Ovary (tissue), 9 donors: ENCODE data around the gene ADAMTS3. TPM values are rescaled to one million over a fixed set of nuclear protein-coding genes. Genes with fewer than 3 reads are reported as not detected.

Experiments
- DNase-seq, 5 donors: peaks; one replicate each; pipeline ENCODE4 v3.0.0-alpha.2; 2019 to 2020
- H3K27ac ChIP-seq, 2 donors: fragments of 200-600 bp; one replicate each; pipeline versions ENCODE4 v1.5.1 to v1.8.0; 2019 to 2022
- H3K27me3 ChIP-seq: fragments of 200-600 bp; one replicate; pipeline ENCODE4 v1.8.0; 2022
- H3K36me3 ChIP-seq: fragments of 200-600 bp; sonication (generic); one replicate; pipeline ENCODE4 v1.5.1; 2019
- H3K4me1 ChIP-seq: one replicate; pipeline ENCODE4 v1.8.1; 2013; ENCODE audit warnings: mild to moderate bottlenecking, moderate library complexity; ENCODE audit not compliant: insufficient read depth
- H3K4me3 ChIP-seq: fragments of 200-600 bp; sonication (generic); one replicate; pipeline ENCODE4 v1.5.1; 2017
- H3K9me3 ChIP-seq, 2 donors: fragments of 200-600 bp in 1 of 2; sonication (generic) in 1 of 2; one replicate each; pipeline versions ENCODE4 v1.5.1 to v1.8.1; 2013 to 2019; ENCODE audit warnings: mild to moderate bottlenecking in 1 of 2, moderate library complexity in 1 of 2
- EP300 ChIP-seq: sonication (generic); formaldehyde crosslinking; IDR thresholded peaks from one replicate; pipeline ENCODE4 v1.6.1; 2017; ENCODE audit warnings: antibody characterized with exemption
- POLR2A ChIP-seq: fragments of 450-650 bp; IDR thresholded peaks from one replicate; pipeline ENCODE4 v1.6.1; 2017; ENCODE audit warnings: antibody characterized with exemption, mild to moderate bottlenecking, moderate library complexity
- WGBS, 3 donors: extraction: QIAGEN DNeasy Blood & Tissue Kit in 1 of 3; methylation state at CpG; one replicate each; pipeline versions ENCODE4 v1.1.5 to v1.1.7; 2013 to 2017; 5-methylcytosine and 5-hydroxymethylcytosine counted together
- intact Hi-C, 4 donors: fragments of 100-400 bp; cut with DNase I; formaldehyde crosslinking; loops; one replicate each; pipeline versions ENCODE4 v1.11.0 to v1.15.1; 2022 to 2023
- polyA plus RNA-seq, 2 donors: library from polyadenylated mRNA; stranded (reverse); fragments of 200-250 nt in 1 of 2; fragments of 350-450 nt in 1 of 2; fragmentation: Illumina TruSeq in 1 of 2; extraction: RNeasy Lipid Tissue Mini Kit (QIAGEN cat#74804) in 1 of 2; gene quantifications; one replicate each; pipeline ENCODE4 v1.2.3, GENCODE V29; 2013 to 2014
- total RNA-seq, 7 donors: library from RNA; depleted of rRNA in 2 of 7; stranded (reverse); fragments of >200 nt in 2 of 7; fragmentation: NEBNext Ultra II Directional in 3 of 7; extraction: Animal tissue kit (Norgen Biotek cat#: 25700) in 3 of 7; gene quantifications; one replicate each; pipeline versions ENCODE4 v1.1.0 to v1.2.4, GENCODE V29; 2016 to 2023
- TF ChIP-seq, protein P1 (sequence below), 3 donors: fragments of 450-650 bp in 2 of 3; fragments of 200-600 bp in 1 of 3; IDR thresholded peaks; one replicate each; pipeline versions ENCODE4 v1.5.1 to v1.8.0; 2016 to 2022; ENCODE audit warnings: antibody characterized with exemption in 3 of 3, mild to moderate bottlenecking in 1 of 3
- donor health status: DM: no; HTN: no; CAD: no; lungs with moderate emphysema.
- donor health status: DM: no; HTN: no; CAD: no.
- donor health status: Bipolar disorder and iron deficiency.
- donor health status: DM: yes; HTN: yes; CAD: no.
- donor health status: DM: no; HTN: no; CAD: no.
- donor health status: DM: yes; HTN: yes; CAD: no.

Gene ADAMTS3
- total and polyA plus RNA-seq, 9 donors = 1.2 to 6.6 (median 4.6) TPM

DNA sequence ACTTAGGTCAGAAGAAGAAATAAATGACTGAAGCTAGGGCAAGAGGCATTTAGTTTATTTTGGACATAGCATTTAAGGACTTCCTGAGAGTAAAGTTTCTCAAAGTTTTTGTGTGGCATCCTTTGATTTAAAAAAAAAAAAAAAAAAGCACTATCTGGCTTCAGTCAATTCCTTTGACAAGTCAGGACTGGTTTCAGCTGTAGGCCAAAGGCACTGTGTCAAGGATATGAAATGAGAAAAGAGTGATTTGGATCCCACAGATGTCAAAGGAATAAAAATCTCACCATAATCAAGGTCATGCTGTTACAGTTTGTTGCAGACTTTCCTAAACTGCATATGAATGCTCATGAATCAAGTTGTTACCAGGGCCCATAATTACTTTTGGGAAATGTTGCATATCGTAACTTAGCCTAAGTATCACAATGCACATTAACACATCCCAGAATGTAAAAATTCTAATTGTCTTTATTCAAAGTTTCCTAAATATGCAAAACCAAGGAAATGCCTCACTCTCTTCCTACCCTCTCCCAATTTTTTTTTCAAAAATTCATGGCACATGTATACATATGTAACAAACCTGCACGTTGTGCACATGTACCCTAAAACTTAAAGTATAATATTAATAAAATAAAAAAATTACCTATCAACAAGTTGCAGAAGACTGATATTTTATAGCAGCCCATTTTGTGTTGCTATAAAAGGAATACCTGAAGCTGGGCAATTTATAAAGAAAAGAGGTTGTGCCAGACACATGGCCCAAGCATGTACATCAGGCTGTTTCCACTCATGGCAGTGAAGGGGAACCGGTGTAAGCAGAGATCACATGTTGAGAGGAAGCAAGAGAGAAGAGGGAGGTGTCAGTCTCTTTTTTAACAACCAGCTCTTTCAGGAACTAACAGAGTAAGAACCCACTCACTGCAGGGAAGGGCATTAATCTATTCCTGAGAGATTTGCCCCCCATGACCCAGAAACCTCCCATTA, 33.7 kb upstream of the ADAMTS3 start:
- TF ChIP-seq POLR2A = no peak
- TF ChIP-seq, protein P1, sequence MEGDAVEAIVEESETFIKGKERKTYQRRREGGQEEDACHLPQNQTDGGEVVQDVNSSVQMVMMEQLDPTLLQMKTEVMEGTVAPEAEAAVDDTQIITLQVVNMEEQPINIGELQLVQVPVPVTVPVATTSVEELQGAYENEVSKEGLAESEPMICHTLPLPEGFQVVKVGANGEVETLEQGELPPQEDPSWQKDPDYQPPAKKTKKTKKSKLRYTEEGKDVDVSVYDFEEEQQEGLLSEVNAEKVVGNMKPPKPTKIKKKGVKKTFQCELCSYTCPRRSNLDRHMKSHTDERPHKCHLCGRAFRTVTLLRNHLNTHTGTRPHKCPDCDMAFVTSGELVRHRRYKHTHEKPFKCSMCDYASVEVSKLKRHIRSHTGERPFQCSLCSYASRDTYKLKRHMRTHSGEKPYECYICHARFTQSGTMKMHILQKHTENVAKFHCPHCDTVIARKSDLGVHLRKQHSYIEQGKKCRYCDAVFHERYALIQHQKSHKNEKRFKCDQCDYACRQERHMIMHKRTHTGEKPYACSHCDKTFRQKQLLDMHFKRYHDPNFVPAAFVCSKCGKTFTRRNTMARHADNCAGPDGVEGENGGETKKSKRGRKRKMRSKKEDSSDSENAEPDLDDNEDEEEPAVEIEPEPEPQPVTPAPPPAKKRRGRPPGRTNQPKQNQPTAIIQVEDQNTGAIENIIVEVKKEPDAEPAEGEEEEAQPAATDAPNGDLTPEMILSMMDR (IDR thresholded peaks at IDR 0.05) = no peak
- TF ChIP-seq EP300 = no peak
- Histone ChIP-seq H3K4me3 (no peak overlapping the region), H3K9me3 (no peaks in the 10 kb centered on the region), H3K27ac (no peak overlapping the region), H3K36me3 (no peaks in the 10 kb centered on the region), H3K4me1 (no peaks in the 10 kb centered on the region), H3K27me3 (no peaks in the 10 kb centered on the region)
- WGBS, 3 donors = 58 to 72% (median 64%) methylated on average over 3 of the region's 3 CpGs
- intact Hi-C loops = no loop called here
- no peak for DNase-seq

DNA sequence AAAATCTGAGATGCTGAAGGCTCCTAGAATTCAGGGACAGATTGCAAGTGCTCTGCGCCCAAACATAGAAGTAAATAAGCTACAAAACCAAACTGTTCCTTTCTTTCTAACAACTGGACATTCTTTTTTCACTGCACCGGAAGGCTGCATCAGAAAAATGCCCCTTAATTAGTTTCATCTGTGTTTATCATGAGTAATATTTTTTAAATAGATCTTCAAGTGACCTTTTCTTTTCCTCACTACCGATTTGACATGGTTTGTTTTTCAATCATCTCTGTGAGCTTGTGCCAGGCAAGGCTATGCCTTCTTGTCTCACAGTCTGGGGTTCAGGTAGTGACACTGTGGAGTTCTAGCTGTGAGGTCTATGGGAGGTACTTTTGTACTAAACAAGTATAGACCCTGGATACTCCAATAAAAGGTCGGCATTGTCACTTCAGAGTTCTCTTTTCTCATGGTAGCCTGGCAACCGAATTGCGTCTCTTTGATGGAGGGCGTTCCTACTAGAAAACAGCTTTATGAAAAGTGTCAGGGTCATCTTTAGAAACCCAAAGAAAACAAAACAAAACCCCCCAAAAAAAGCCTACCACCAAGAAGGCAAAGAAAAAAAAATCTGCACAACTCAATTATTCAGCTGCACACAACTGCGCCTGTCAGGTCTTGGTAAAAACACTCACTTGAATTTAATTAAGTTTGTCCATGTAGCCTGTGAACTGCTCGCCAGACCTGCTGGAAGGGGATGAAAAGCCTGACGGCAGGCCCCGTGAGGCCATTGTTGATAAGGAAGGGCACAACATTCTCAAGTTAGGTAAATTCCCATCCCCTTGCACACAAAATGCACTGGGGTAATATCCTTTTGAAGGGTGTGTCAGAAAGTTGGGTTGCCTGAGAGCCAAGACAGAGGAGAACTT, 22.8 kb upstream of the ADAMTS3 start:
- no peaks in the 10 kb centered on the region for H3K36me3 ChIP-seq
- no peak for DNase-seq
- WGBS, 3 donors = 56 to 58% (median 56%) methylated on average over 11 of the region's 11 CpGs
- no peak overlapping the region for H3K27ac ChIP-seq
- no peaks in the 10 kb centered on the region for H3K9me3 ChIP-seq
- intact Hi-C loops = no loop called here
- H3K27me3 ChIP-seq = no peaks in the 10 kb centered on the region
- H3K4me1 ChIP-seq = no peaks in the 10 kb centered on the region
- no peak for TF ChIP-seq POLR2A
- TF ChIP-seq, protein P1 (IDR thresholded peaks at IDR 0.05) = no peak
- TF ChIP-seq EP300 = no peak
- no peak overlapping the region for H3K4me3 ChIP-seq

DNA sequence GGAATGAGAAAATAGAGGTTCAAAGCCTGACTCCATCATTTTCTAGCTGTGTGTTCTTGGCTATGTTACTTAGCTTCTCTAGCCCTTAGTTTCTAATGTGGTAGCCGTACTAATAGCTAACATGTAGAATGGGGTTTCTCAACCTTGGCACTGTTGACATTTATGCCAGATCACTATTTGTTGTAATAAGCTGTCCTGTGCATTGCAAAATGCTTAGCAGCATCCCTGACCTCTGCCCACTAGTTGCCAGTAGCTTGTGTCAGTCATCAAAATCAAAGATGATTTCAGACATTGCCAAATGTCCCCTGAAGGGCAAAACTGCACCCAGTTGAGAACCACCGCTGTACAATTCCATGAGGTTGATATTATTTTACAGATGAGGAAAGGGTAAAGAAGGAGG, 18.3 kb upstream of the ADAMTS3 start:
- intact Hi-C loops = no loop called here
- WGBS, 3 donors = 82 to 98% (median 84%) methylated on average over 2 of the region's 2 CpGs

DNA sequence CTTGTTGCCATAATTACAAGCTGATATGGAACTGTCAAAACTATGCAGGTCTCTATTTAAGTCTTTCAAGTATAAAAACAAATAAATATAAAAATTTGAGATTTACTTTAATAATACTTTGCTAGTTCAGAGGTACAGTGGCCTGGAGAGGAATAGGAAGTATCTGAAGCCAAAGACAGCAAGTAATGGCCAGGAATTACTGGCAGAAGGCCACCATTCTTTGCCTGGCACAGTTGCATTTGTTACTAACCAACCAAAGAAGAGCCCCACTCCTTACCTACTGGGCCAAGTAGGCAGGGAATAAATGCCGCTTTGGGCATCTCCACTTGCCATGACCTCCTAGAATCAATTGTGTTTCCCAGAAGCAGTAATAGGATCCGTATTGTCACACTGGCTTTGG, 13.8 kb upstream of the ADAMTS3 start:
- TF ChIP-seq POLR2A (no peak), EP300 (no peak)
- TF ChIP-seq, protein P1 (IDR thresholded peaks at IDR 0.05) = no peak
- no peak overlapping the region for H3K4me3 ChIP-seq
- no peaks in the 10 kb centered on the region for H3K9me3 ChIP-seq
- H3K36me3 ChIP-seq = no peaks in the 10 kb centered on the region
- intact Hi-C loops = no loop called here
- DNase-seq = no peak
- H3K27ac ChIP-seq = no peak overlapping the region
- 0% methylated on average over 2 of the region's 2 CpGs for WGBS, 3 donors
- H3K4me1 ChIP-seq = no peaks in the 10 kb centered on the region
- H3K27me3 ChIP-seq = no peaks in the 10 kb centered on the region

More for the DNA sequence above, 18.3 kb upstream of the ADAMTS3 start:
- Histone ChIP-seq H3K9me3 (no peaks in the 10 kb centered on the region), H3K4me3 (no peak overlapping the region), H3K27ac (no peak overlapping the region), H3K36me3 (no peaks in the 10 kb centered on the region), H3K27me3 (no peaks in the 10 kb centered on the region), H3K4me1 (no peaks in the 10 kb centered on the region)
- TF ChIP-seq EP300 (no peak), POLR2A (no peak)
- TF ChIP-seq, protein P1 (IDR thresholded peaks at IDR 0.05) = no peak
- DNase-seq = no peak
